ENCODE data around the gene TMPO. TPM values are rescaled to one million over a fixed set of nuclear protein-coding genes. Genes with fewer than 3 reads are reported as not detected.
A peak's percentile ranks its signal among the peaks of the same experiment; 100 is the strongest.
"Not testable (repeated sequence)": the region's sequence is repeated elsewhere in the genome, so short reads cannot be mapped to it uniquely, and the experiment has no call there.

TMPO gene
- total RNA-seq (2014; rRNA removed; shearing (Covaris generic)): 294 and 355 TPM in 2 replicates

GRCh38 chr12:98515287-98516110 is at the start of gene TMPO:
Gene TMPO (plus strand): TSS chr12:98515590. CDS start chr12:98515868, 278 bp downstream.
- peak; percentile 97 for DNase-seq (ENCODE audit: low read depth)

- DNase-seq (ENCODE audit: low read depth): no peak
Observed at GRCh38 chr12:98465950-98466602, 49.3 kb upstream of the TMPO start.

GRCh38 chr12:98466640-98467400 is 48.6 kb upstream of the TMPO start:
- no peak for DNase-seq (ENCODE audit: low read depth)

GRCh38 chr12:98469109-98469508 is 46.3 kb upstream of the TMPO start:
- no peak for DNase-seq (ENCODE audit: low read depth)

- DNase-seq (ENCODE audit: low read depth): peak; percentile 11
Observed at GRCh38 chr12:98470469-98471082, 44.8 kb upstream of the TMPO start.

- DNase-seq (ENCODE audit: low read depth): no peak
Observed at GRCh38 chr12:98471085-98471484, 44.3 kb upstream of the TMPO start.

GRCh38 chr12:98475565-98475908 is 39.9 kb upstream of the TMPO start:
- DNase-seq (ENCODE audit: low read depth): no peak

- DNase-seq (ENCODE audit: low read depth): no peak
Observed at GRCh38 chr12:98478606-98479005, 36.8 kb upstream of the TMPO start.

- no peak for DNase-seq (ENCODE audit: low read depth)
Observed at GRCh38 chr12:98483621-98484503, 31.5 kb upstream of the TMPO start.

GRCh38 chr12:98485792-98486340 is 29.5 kb upstream of the TMPO start:
- no peak for DNase-seq (ENCODE audit: low read depth)

GRCh38 chr12:98488416-98488815 is 27.0 kb upstream of the TMPO start:
- not testable (repeated sequence) for DNase-seq (ENCODE audit: low read depth)

- DNase-seq (ENCODE audit: low read depth): no peak
Observed at GRCh38 chr12:98489176-98489575, 26.2 kb upstream of the TMPO start.

GRCh38 chr12:98490501-98491453 is 24.6 kb upstream of the TMPO start:
- DNase-seq (ENCODE audit: low read depth): peak; percentile 90

- no peak for DNase-seq (ENCODE audit: low read depth)
Observed at GRCh38 chr12:98492580-98493140, 22.7 kb upstream of the TMPO start.

- not testable (repeated sequence) for DNase-seq (ENCODE audit: low read depth)
Observed at GRCh38 chr12:98501266-98501629, 14.1 kb upstream of the TMPO start.

- DNase-seq (ENCODE audit: low read depth): peak; percentile 92
Observed at GRCh38 chr12:98503342-98503591, 12.1 kb upstream of the TMPO start.

GRCh38 chr12:98503592-98504367 is 11.6 kb upstream of the TMPO start:
- peak; percentile 95 for DNase-seq (ENCODE audit: low read depth)

- no peak for DNase-seq (ENCODE audit: low read depth)
Observed at GRCh38 chr12:98504368-98504617, 11.1 kb upstream of the TMPO start.

- DNase-seq (ENCODE audit: low read depth): no peak
Observed at GRCh38 chr12:98509063-98509462, 6.3 kb upstream of the TMPO start.
